Measurements from ENCODE around the gene ARID1B.
A peak's percentile ranks its signal among the peaks of the same experiment; 100 is the strongest.

ARID1B gene

GRCh38 chr6:157240960-157241311 lies 463.8 kb downstream of the ARID1B start:
- H3K4me1 ChIP-seq (ENCODE audit: control insufficient read depth, insufficient read depth, low read length) = peaks cover 8% of the 10 kb centered on the region; the same call in 1 of the 2 replicates
- H3K4me3 ChIP-seq (ENCODE audit: low read depth, low read length) = no peak overlapping the region
- H3K36me3 ChIP-seq (ENCODE audit: control insufficient read depth in 2 of 2, insufficient read depth in 1 of 2, low read length in 2 of 2) = no peaks in the 10 kb centered on the region
- H3K9me3 ChIP-seq (ENCODE audit: control insufficient read depth, insufficient read depth, low read depth, low read length) = no peaks in the 10 kb centered on the region
- no peak for TF ChIP-seq ZSCAN23 (tag by site-specific recombination; IDR thresholded peaks at IDR 0.05)
- no peak for TF ChIP-seq ZBTB26 (tag by site-specific recombination; optimal IDR thresholded peaks at IDR 0.05)
- TF ChIP-seq BCL11A (tag by site-specific recombination; IDR thresholded peaks at IDR 0.05; ENCODE audit: low read depth) = no peak
- no peak for TF ChIP-seq ZNF830 (tag by site-specific recombination; IDR thresholded peaks at IDR 0.05; ENCODE audit: low read depth)
- TF ChIP-seq ZNF239 (tag by site-specific recombination; IDR thresholded peaks at IDR 0.05) = no peak
- no peak for TF ChIP-seq ZSCAN16 (tag by site-specific recombination; IDR thresholded peaks at IDR 0.05)
- TF ChIP-seq ZNF610 (tag by site-specific recombination; IDR thresholded peaks at IDR 0.05; ENCODE audit: borderline replicate concordance) = no peak
- no peak for TF ChIP-seq ZNF692 (tag by site-specific recombination; IDR thresholded peaks at IDR 0.05)
- TF ChIP-seq ZNF266 (tag by site-specific recombination; IDR thresholded peaks at IDR 0.05; ENCODE audit: low read depth) = no peak
- TF ChIP-seq ZNF658 (tag by site-specific recombination; IDR thresholded peaks at IDR 0.05) = no peak
- TF ChIP-seq ZFP3 (tag by site-specific recombination; IDR thresholded peaks at IDR 0.05; ENCODE audit: low read depth) = no peak
- TF ChIP-seq ZNF157 (tag by site-specific recombination; IDR thresholded peaks at IDR 0.05) = no peak
- TF ChIP-seq ZNF544 (tag by site-specific recombination; IDR thresholded peaks at IDR 0.05) = no peak
- no peak for TF ChIP-seq ZNF211 (tag by site-specific recombination; IDR thresholded peaks at IDR 0.05; ENCODE audit: low read depth)
- no peak for TF ChIP-seq ZNF146 (tag by site-specific recombination; IDR thresholded peaks at IDR 0.05)
- no peak for TF ChIP-seq ZFP69B (tag by site-specific recombination; IDR thresholded peaks at IDR 0.05)
- no peak for TF ChIP-seq ZNF404 (tag by site-specific recombination; IDR thresholded peaks at IDR 0.05)
- CTCF ChIA-PET = no interaction called here
- H3K27ac ChIP-seq (ENCODE audit: extremely low read depth, low read depth, low read length) = peak overlapping the region; percentile 53; the same call in 1 of the 2 replicates
- POLR2A ChIA-PET = no interaction called here

DNA sequence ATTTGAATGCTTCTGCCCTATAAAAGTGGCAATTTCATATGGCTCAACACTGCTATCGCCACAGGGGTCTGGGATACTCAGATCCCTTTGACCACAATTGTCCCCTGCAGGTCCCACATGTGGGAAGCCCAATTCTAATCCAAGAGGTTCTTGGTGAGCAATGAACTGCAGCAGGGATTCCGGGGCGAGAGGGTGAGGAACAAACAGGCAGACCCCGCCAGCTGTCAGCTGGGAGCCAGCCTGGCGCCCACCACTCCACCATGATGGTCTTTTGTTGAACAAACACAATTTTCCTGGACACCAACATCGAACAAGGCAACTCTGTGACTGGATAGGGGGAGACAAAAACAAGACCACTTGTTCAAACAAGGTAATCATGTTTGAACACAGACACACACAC lies 465.6 kb downstream of the ARID1B start:
- no peaks in the 10 kb centered on the region for H3K9me3 ChIP-seq (ENCODE audit: control insufficient read depth, insufficient read depth, low read depth, low read length)
- no peak overlapping the region for H3K4me3 ChIP-seq (ENCODE audit: low read depth, low read length)
- no peak overlapping the region for H3K27ac ChIP-seq (ENCODE audit: extremely low read depth, low read depth, low read length)
- ChIA-PET POLR2A (no interaction called here), CTCF (no interaction called here)
- TF ChIP-seq ZSCAN30 (tag by site-specific recombination; IDR thresholded peaks at IDR 0.05) (no peak), ZBTB7A (tag by site-specific recombination; IDR thresholded peaks at IDR 0.05; ENCODE audit: low read depth) (no peak), KLF1 (tag by site-specific recombination; IDR thresholded peaks at IDR 0.05) (no peak), KLF16 (tag by site-specific recombination; IDR thresholded peaks at IDR 0.05) (no peak), ZNF555 (tag by site-specific recombination; conservative IDR thresholded peaks at IDR 0.05) (no peak), SCRT1 (tag by site-specific recombination; IDR thresholded peaks at IDR 0.05; ENCODE audit: borderline replicate concordance) (no peak), SCRT2 (tag by site-specific recombination; IDR thresholded peaks at IDR 0.05) (no peak), ZEB2 (tag by site-specific recombination; IDR thresholded peaks at IDR 0.05) (no peak), ZNF140 (tag by site-specific recombination; IDR thresholded peaks at IDR 0.05) (no peak), ZNF677 (tag by site-specific recombination; IDR thresholded peaks at IDR 0.05) (no peak), MYNN (tag by site-specific recombination; IDR thresholded peaks at IDR 0.05; ENCODE audit: borderline replicate concordance) (no peak)
- TF ChIP-seq, protein P1, sequence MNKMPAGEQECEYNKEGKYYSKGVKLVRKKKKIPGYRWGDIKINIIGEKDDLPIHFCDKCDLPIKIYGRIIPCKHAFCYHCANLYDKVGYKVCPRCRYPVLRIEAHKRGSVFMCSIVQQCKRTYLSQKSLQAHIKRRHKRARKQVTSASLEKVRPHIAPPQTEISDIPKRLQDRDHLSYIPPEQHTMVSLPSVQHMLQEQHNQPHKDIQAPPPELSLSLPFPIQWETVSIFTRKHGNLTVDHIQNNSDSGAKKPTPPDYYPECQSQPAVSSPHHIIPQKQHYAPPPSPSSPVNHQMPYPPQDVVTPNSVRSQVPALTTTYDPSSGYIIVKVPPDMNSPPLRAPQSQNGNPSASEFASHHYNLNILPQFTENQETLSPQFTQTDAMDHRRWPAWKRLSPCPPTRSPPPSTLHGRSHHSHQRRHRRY (tag by site-specific recombination; IDR thresholded peaks at IDR 0.05) = no peak
- TF ChIP-seq, protein P2, sequence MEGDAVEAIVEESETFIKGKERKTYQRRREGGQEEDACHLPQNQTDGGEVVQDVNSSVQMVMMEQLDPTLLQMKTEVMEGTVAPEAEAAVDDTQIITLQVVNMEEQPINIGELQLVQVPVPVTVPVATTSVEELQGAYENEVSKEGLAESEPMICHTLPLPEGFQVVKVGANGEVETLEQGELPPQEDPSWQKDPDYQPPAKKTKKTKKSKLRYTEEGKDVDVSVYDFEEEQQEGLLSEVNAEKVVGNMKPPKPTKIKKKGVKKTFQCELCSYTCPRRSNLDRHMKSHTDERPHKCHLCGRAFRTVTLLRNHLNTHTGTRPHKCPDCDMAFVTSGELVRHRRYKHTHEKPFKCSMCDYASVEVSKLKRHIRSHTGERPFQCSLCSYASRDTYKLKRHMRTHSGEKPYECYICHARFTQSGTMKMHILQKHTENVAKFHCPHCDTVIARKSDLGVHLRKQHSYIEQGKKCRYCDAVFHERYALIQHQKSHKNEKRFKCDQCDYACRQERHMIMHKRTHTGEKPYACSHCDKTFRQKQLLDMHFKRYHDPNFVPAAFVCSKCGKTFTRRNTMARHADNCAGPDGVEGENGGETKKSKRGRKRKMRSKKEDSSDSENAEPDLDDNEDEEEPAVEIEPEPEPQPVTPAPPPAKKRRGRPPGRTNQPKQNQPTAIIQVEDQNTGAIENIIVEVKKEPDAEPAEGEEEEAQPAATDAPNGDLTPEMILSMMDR (tag by site-specific recombination; IDR thresholded peaks at IDR 0.05) = no peak
- H3K4me1 ChIP-seq (ENCODE audit: control insufficient read depth, insufficient read depth, low read length) = peaks cover 8% of the 10 kb centered on the region; the same call in 1 of the 2 replicates
- no peaks in the 10 kb centered on the region for H3K36me3 ChIP-seq (ENCODE audit: control insufficient read depth in 2 of 2, insufficient read depth in 1 of 2, low read length in 2 of 2)

All from HEK293 (cell line).